ENCODE data around the gene NTSR2.

NTSR2 gene

GRCh38 chr2:11680901-11681721 lies 11.1 kb upstream of the NTSR2 start:
- DNase-seq (ENCODE audit: low read depth, low spot score), result no peak
- H3K4me3 ChIP-seq (ENCODE audit: low read length), result no peak overlapping the region

- DNase-seq (ENCODE audit: low read depth, low spot score), result no peak
- no peak overlapping the region for H3K4me3 ChIP-seq (ENCODE audit: low read length)
These were observed 10.3 kb upstream of the NTSR2 start for GRCh38 chr2:11680182-11680900.

- H3K4me3 ChIP-seq (ENCODE audit: low read length), result no peak overlapping the region
- no peak for DNase-seq (ENCODE audit: low read depth, low spot score)
These were observed 9.6 kb upstream of the NTSR2 start for GRCh38 chr2:11679486-11680181.

- H3K4me3 ChIP-seq (ENCODE audit: low read length), result no peak overlapping the region
These were observed 9.0 kb upstream of the NTSR2 start for GRCh38 chr2:11679016-11679415.

DNA sequence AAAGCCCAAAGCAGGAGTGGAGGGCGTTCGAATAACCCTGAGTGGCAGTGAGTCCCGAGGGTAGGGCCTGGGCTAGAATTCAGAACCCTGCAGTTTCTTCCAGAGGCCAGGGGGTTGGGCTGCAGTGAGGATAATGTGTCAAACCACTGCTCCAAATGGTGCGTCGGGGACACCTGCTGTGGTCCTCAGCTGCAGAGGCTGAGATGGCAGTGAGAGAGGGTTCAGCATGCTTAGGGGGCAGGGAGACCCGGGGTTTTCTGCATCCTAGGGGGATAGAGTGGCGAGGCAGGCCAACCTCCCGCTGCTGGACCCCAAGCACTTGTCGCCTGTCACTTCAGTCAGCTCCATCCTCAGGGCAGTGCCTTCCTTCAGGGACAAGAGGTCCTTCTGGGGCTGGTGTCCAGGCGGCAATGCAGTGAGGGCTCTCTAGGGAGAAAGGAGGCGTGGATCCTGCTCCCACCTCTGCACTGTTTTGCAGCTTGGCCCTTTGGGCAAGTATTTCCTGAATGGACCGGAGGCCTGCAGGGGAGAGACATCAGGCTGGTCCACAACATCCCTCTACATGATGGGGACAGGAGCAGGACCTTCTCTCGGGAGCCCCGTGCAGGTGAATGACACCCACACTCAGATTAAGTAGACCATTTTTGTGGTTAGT lies 8.4 kb upstream of the NTSR2 start:
- DNase-seq (ENCODE audit: low read depth, low spot score), result no peak
- no peak overlapping the region for H3K4me3 ChIP-seq (ENCODE audit: low read length)

More at GRCh38 chr2:11679016-11679415, 9.0 kb upstream of the NTSR2 start:
- DNase-seq (ENCODE audit: low read depth, low spot score), result no peak

- no peak for DNase-seq (ENCODE audit: low read depth, low spot score)
These were observed 7.4 kb upstream of the NTSR2 start for GRCh38 chr2:11677136-11678055.

GRCh38 chr2:11676640-11677039 lies 6.6 kb upstream of the NTSR2 start:
- no peak for DNase-seq (ENCODE audit: low read depth, low spot score)

More at GRCh38 chr2:11677136-11678055, 7.4 kb upstream of the NTSR2 start:
- no peak overlapping the region for H3K4me3 ChIP-seq (ENCODE audit: low read length)

DNA sequence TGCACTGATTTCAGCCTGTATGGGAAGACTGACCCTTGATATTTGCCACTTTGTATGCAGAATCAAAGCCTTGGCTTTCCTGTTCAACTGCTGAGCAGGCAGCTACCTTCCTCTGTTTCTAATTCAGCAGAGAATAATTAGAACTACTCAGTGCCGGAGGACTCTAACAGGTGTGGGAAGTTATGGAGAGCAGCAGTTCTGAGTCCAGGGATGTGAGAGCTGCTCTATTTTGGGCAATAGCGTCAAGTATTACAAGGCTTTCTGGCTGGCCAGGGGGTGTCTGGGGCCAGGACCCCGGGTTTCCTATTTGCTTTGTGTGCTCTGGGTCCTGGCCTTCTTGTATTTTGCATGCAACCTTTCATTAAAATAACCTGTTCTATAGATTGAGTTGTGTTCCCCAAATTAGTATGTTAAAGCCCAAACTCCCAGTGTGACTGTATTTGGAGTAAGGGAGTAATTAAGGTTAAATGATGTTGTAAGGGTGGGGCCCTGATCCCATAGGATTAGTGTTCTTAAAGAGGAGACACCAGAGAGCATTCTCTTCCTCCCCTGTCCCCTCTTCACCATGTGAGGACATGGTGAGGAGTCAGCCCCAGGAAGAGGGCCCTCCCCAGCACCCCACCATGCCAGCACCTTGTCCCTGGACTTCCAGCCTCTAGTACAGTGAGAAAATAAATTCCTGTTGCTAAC lies 5.6 kb upstream of the NTSR2 start:
- DNase-seq (ENCODE audit: low read depth, low spot score), result no peak
- no peak overlapping the region for H3K4me3 ChIP-seq (ENCODE audit: low read length)

More at GRCh38 chr2:11676640-11677039, 6.6 kb upstream of the NTSR2 start:
- no peak overlapping the region for H3K4me3 ChIP-seq (ENCODE audit: low read length)

DNA sequence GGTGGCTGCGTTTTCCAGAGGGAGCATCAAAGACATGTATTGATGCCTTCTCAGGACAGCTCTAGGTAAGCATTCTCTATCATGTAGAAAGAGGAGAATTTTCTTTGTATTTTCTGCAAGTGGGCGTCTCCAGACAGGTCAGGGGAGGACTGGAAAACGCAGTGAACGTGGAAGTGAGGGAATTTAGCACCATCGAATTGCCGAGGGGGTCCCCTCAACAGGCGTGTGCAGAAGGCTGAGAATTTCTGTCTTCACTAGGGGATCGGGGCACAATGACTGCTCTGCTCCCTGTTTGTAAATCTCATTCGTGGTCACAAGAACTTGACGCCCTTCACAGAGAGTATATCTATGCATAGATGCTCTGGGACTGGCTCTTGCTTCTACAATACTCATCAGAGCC lies 5.0 kb upstream of the NTSR2 start:
- no peak overlapping the region for H3K4me3 ChIP-seq (ENCODE audit: low read length)
- no peak for DNase-seq (ENCODE audit: low read depth, low spot score)

DNA sequence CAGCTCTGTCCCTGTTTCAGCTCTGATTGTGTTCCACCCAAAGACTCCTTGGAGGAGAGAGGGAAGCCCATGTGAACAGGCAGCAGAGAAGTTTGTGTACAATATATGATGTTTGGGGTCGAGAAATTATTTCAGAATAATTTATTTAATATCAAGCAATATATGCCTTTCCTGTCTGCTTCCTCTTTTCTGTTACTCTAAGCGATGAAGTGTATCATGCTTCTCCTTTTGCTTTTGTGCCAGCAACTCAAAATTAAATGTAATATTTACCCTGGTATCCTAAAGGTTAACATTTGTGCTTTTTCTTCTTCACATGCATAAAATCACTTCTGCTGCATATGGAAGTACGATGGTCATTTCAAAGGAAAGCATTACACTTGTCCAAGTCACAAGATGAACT lies 2.4 kb upstream of the NTSR2 start:
- DNase-seq (ENCODE audit: low read depth, low spot score), result no peak
- H3K4me3 ChIP-seq (ENCODE audit: low read length), result no peak overlapping the region

DNA sequence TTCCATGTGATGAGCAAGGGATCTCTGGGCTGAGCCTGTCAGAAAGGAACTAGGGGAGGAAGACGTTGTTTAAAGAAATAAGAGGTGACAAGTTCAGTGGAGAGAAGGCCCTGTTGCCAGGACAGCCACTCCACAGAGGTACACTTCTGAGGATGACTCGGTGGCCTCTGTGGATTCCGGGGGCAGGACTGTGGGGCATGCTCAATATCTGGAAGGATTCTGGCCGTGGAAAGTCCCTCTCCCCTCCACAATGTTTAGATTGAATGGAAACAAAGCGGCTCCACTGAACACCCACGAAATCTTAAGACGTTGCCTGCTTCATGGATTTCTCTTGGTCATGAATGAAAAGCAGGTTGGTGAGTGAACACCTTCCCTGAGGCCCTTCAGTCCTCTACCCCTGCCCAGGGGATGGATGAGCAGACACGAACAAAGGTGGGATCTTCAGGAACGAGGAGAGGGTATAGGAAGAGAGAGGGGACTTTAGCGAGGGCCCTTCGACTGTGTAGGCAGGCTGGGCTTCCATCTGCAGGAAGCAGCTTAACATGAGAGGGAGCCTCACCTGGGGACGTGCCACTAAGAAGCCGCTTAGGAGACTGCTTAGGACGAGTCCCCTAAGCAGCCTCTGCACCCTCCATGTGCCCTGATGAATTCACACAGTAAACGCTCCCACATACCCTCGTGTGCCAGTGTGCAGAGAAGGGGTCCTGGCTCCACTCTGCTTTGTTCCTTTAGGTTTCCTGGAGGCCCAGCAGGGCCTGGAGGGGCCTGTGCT lies 1.9 kb downstream of the NTSR2 start:
- no peak overlapping the region for H3K4me3 ChIP-seq (ENCODE audit: low read length)
- DNase-seq (ENCODE audit: low read depth, low spot score), result no peak

- H3K4me3 ChIP-seq (ENCODE audit: low read length), result no peak overlapping the region
- no peak for DNase-seq (ENCODE audit: low read depth, low spot score)
These were observed 2.8 kb downstream of the NTSR2 start for GRCh38 chr2:11667194-11667593.

GRCh38 chr2:11665510-11666362 lies 4.3 kb downstream of the NTSR2 start:
- DNase-seq (ENCODE audit: low read depth, low spot score), result no peak
- no peak overlapping the region for H3K4me3 ChIP-seq (ENCODE audit: low read length)

- DNase-seq (ENCODE audit: low read depth, low spot score), result no peak
- no peak overlapping the region for H3K4me3 ChIP-seq (ENCODE audit: low read length)
These were observed 5.0 kb downstream of the NTSR2 start for GRCh38 chr2:11665028-11665427.

DNA sequence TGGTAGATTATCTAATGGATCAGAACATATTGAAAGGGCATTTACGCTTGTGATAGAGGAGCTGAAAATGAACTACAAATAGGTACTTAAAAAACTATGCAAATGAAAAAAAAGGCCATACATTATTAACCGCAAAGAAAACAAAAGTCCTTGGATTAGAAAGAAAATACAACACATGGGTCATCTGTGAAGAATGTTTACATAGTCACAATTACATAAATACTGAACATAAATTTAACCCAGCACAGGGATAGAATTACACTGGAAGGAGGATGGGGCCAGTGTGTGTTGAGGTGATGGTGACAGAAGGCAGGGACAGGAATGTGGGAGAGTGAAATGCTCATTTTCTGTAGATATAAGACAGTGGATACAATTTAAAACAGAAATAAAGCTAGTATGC lies 6.6 kb downstream of the NTSR2 start:
- H3K4me3 ChIP-seq (ENCODE audit: low read length), result no peak overlapping the region
- DNase-seq (ENCODE audit: low read depth, low spot score), result no peak

- H3K4me3 ChIP-seq (ENCODE audit: low read length), result no peak overlapping the region
- DNase-seq (ENCODE audit: low read depth, low spot score), result no peak
These were observed 7.1 kb downstream of the NTSR2 start for GRCh38 chr2:11662882-11663281.

Data from Jurkat, Clone E6-1 (cell line).